HepG2 (cell line): Measurements from ENCODE around the gene SPRN. TPM values are rescaled to one million over a fixed set of nuclear protein-coding genes. Genes with fewer than 3 reads are reported as not detected.

Source experiments
- CEBPB ChIP-seq: IDR thresholded peaks from 2 replicates; pipeline ENCODE4 v1.6.1; 2011; ENCODE audit warnings: low read depth, low read length, improper control_type of control experiment, borderline replicate concordance
- IKZF4 ChIP-seq: sonication (generic); formaldehyde crosslinking; IDR thresholded peaks from 2 replicates; pipeline ENCODE4 v1.5.1; 2020; ENCODE audit warnings: borderline replicate concordance, mild to moderate bottlenecking, low read depth, missing genetic modification reagents; ENCODE audit errors: not compliant biosample characterization
- SMC3 ChIP-seq: IDR thresholded peaks from 2 replicates; pipeline ENCODE4 v1.6.1; 2011; ENCODE audit warnings: low read length, improper control_type of control experiment
- SNAPC2 ChIP-seq: sonication (generic); formaldehyde crosslinking; IDR thresholded peaks from 2 replicates; pipeline ENCODE4 v1.8.1; 2022; ENCODE audit warnings: mild to moderate bottlenecking, missing genetic modification reagents
- ZIK1 ChIP-seq: sonication (generic); formaldehyde crosslinking; IDR thresholded peaks from 2 replicates; pipeline ENCODE4 v1.5.0; 2020; ENCODE audit warnings: mild to moderate bottlenecking, low read depth, missing genetic modification reagents, borderline replicate concordance
- ZNF333 ChIP-seq: sonication (generic); formaldehyde crosslinking; IDR thresholded peaks from 2 replicates; pipeline ENCODE4 v1.4.0; 2020; ENCODE audit warnings: mild to moderate bottlenecking, missing genetic modification reagents, borderline replicate concordance
- ZNF343 ChIP-seq: sonication (generic); formaldehyde crosslinking; IDR thresholded peaks from 2 replicates; pipeline ENCODE4 v1.4.0; 2020; ENCODE audit warnings: mild to moderate bottlenecking, missing genetic modification reagents
- polyA plus RNA-seq, 8 experiments: library from polyadenylated mRNA; depleted of rRNA in 3 of 8; stranded (reverse) in 7 of 8; unstranded in 1 of 8; fragments of >200 nt; fragmentation: Illumina TruSeq in 4 of 8; extraction: Trizol in 4 of 8; gene quantifications; 2 replicates each; pipeline versions ENCODE4 v1.2.1 to v1.2.3, GENCODE V29; 2011 to 2016; ENCODE audit warnings: low read depth in 4 of 8, missing spikeins in 1 of 8, mixed read lengths in 1 of 8; ENCODE audit not compliant: insufficient read depth in 1 of 8
- total RNA-seq, 5 experiments: library from RNA; depleted of rRNA; stranded (reverse); fragments of >200 nt; fragmentation: Illumina TruSeq; extraction: Trizol; gene quantifications; 2 replicates each; pipeline ENCODE4 v1.2.3, GENCODE V29; 2016; ENCODE audit warnings: low read depth in 1 of 5
- TF ChIP-seq, protein P1 (sequence below): sonication (generic); formaldehyde crosslinking; IDR thresholded peaks from 2 replicates; pipeline ENCODE4 v1.4.0; 2020; ENCODE audit warnings: mild to moderate bottlenecking, low read depth, missing genetic modification reagents
- TF ChIP-seq, protein P2 (sequence below): sonication (generic); formaldehyde crosslinking; IDR thresholded peaks from 2 replicates; pipeline ENCODE4 v1.8.1; 2023; ENCODE audit warnings: missing genetic modification reagents, inconsistent platforms, borderline replicate concordance
- TF ChIP-seq, protein P3 (sequence below): sonication (generic); formaldehyde crosslinking; IDR thresholded peaks from 2 replicates; pipeline ENCODE4 v1.4.0; 2020; ENCODE audit warnings: missing genetic modification reagents, borderline replicate concordance
- TF ChIP-seq, protein P4 (sequence below): sonication (generic); formaldehyde crosslinking; IDR thresholded peaks from 2 replicates; pipeline ENCODE4 v1.5.1; 2020; ENCODE audit warnings: missing genetic modification reagents, mild to moderate bottlenecking, borderline replicate concordance
- TF ChIP-seq, protein P5 (sequence below): sonication (generic); formaldehyde crosslinking; IDR thresholded peaks from 2 replicates; pipeline ENCODE4 v1.5.0; 2020; ENCODE audit warnings: missing genetic modification reagents, mild to moderate bottlenecking, borderline replicate concordance
- TF ChIP-seq, protein P6 (sequence below): sonication (generic); formaldehyde crosslinking; IDR thresholded peaks from 2 replicates; pipeline ENCODE4 v1.8.1; 2022; ENCODE audit warnings: mild to moderate bottlenecking, missing genetic modification reagents
- TF ChIP-seq, protein P7 (sequence below): sonication (generic); formaldehyde crosslinking; IDR thresholded peaks from 2 replicates; pipeline ENCODE4 v1.8.0; 2022; ENCODE audit warnings: missing genetic modification reagents, low read depth, mild to moderate bottlenecking, borderline replicate concordance

SPRN gene
- total and polyA plus RNA-seq, 2 of the 13 experiments (the other 11 are each of a cell fraction or from before 2014, with no cell fraction given): not detected

DNA sequence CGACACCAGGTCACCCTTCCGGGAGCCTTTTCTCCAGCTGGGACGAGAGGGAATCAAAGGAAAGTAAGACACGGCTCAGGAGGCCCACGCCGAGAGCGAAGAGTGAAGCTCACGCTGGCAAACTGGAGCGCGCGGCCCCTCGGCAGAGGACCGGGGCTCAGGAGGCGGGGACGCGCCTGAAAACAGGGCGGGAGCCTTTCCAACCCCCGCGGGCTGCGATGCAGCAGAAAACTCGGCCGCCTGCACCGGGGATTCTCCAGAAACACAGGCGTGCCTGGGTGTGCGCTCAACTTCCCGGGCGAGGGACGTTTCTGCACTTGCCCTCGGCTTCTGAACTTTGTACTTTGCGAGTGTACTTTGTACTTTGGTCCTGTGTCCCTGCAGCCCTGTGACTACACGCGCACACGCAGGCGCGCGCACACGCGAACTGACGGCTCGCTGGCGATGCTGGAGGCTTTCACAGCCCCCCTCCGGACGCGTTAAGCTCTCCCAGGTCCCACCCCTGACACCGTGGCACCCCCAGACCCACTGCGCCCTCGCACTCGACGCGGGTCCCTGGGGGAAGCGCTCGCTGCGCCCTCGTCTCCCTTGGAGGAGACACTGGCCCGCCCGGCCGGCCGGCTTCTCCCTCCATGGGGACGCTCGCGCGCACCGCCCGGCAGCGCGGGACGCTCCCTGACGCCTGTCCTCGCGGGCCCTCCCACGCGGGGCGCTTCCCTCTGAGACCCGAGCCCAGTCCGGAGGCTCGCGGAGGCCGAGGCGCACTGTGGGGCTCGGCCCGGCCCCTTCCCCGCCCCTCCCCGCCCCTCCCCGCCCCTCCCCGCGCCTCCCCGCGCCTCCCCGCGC, 46.0 kb downstream of the SPRN start (continued):
- no peak for TF ChIP-seq CEBPB
- TF ChIP-seq, protein P1, sequence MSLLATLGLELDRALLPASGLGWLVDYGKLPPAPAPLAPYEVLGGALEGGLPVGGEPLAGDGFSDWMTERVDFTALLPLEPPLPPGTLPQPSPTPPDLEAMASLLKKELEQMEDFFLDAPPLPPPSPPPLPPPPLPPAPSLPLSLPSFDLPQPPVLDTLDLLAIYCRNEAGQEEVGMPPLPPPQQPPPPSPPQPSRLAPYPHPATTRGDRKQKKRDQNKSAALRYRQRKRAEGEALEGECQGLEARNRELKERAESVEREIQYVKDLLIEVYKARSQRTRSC (CRISPR knock-in tag): no peak
- TF ChIP-seq ZNF343: no peak
- TF ChIP-seq, protein P2, sequence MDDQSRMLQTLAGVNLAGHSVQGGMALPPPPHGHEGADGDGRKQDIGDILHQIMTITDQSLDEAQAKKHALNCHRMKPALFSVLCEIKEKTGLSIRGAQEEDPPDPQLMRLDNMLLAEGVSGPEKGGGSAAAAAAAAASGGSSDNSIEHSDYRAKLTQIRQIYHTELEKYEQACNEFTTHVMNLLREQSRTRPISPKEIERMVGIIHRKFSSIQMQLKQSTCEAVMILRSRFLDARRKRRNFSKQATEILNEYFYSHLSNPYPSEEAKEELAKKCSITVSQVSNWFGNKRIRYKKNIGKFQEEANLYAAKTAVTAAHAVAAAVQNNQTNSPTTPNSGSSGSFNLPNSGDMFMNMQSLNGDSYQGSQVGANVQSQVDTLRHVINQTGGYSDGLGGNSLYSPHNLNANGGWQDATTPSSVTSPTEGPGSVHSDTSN: no peak
- TF ChIP-seq, protein P3, sequence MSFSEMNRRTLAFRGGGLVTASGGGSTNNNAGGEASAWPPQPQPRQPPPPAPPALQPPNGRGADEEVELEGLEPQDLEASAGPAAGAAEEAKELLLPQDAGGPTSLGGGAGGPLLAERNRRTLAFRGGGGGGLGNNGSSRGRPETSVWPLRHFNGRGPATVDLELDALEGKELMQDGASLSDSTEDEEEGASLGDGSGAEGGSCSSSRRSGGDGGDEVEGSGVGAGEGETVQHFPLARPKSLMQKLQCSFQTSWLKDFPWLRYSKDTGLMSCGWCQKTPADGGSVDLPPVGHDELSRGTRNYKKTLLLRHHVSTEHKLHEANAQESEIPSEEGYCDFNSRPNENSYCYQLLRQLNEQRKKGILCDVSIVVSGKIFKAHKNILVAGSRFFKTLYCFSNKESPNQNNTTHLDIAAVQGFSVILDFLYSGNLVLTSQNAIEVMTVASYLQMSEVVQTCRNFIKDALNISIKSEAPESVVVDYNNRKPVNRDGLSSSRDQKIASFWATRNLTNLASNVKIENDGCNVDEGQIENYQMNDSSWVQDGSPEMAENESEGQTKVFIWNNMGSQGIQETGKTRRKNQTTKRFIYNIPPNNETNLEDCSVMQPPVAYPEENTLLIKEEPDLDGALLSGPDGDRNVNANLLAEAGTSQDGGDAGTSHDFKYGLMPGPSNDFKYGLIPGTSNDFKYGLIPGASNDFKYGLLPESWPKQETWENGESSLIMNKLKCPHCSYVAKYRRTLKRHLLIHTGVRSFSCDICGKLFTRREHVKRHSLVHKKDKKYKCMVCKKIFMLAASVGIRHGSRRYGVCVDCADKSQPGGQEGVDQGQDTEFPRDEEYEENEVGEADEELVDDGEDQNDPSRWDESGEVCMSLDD (CRISPR knock-in tag): 0 out of 2 replicates have a peak, but pooled peaks have one; percentile 51
- peak; percentile 65; the same call in 1 of the 2 replicates for TF ChIP-seq ZNF333 (CRISPR knock-in tag)
- TF ChIP-seq, protein P4, sequence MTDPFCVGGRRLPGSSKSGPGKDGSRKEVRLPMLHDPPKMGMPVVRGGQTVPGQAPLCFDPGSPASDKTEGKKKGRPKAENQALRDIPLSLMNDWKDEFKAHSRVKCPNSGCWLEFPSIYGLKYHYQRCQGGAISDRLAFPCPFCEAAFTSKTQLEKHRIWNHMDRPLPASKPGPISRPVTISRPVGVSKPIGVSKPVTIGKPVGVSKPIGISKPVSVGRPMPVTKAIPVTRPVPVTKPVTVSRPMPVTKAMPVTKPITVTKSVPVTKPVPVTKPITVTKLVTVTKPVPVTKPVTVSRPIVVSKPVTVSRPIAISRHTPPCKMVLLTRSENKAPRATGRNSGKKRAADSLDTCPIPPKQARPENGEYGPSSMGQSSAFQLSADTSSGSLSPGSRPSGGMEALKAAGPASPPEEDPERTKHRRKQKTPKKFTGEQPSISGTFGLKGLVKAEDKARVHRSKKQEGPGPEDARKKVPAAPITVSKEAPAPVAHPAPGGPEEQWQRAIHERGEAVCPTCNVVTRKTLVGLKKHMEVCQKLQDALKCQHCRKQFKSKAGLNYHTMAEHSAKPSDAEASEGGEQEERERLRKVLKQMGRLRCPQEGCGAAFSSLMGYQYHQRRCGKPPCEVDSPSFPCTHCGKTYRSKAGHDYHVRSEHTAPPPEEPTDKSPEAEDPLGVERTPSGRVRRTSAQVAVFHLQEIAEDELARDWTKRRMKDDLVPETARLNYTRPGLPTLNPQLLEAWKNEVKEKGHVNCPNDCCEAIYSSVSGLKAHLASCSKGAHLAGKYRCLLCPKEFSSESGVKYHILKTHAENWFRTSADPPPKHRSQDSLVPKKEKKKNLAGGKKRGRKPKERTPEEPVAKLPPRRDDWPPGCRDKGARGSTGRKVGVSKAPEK: no peak
- TF ChIP-seq SNAPC2: no peak
- TF ChIP-seq, protein P5, sequence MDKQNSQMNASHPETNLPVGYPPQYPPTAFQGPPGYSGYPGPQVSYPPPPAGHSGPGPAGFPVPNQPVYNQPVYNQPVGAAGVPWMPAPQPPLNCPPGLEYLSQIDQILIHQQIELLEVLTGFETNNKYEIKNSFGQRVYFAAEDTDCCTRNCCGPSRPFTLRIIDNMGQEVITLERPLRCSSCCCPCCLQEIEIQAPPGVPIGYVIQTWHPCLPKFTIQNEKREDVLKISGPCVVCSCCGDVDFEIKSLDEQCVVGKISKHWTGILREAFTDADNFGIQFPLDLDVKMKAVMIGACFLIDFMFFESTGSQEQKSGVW (CRISPR knock-in tag): no peak
- TF ChIP-seq, protein P6, sequence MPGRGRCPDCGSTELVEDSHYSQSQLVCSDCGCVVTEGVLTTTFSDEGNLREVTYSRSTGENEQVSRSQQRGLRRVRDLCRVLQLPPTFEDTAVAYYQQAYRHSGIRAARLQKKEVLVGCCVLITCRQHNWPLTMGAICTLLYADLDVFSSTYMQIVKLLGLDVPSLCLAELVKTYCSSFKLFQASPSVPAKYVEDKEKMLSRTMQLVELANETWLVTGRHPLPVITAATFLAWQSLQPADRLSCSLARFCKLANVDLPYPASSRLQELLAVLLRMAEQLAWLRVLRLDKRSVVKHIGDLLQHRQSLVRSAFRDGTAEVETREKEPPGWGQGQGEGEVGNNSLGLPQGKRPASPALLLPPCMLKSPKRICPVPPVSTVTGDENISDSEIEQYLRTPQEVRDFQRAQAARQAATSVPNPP (CRISPR knock-in tag): 0 out of 2 replicates have a peak, but pooled peaks have one; percentile 21
- TF ChIP-seq ZIK1 (CRISPR knock-in tag): no peak; the same call in 1 of the 2 replicates
- TF ChIP-seq SMC3: no peak
- TF ChIP-seq, protein P7, sequence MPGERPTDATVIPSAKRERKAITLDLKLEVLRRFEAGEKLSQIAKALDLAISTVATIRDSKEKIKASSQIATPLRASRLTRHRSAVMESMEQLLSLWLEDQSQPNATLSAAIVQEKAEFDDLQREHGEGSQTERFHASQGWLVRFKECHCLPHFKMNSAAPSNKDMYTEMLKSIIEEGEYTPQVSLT (CRISPR knock-in tag): no peak
- peak; percentile 61 for TF ChIP-seq IKZF4
